GM21786 (cell line): Measurements from ENCODE around the gene TCP11L2.

Experiments used
- ATAC-seq: cut with Tn5 transposase; IDR thresholded peaks from one replicate; pipeline ENCODE4 v1.9.1; 2021; ENCODE audit not compliant: unreplicated experiment

Gene TCP11L2

DNA sequence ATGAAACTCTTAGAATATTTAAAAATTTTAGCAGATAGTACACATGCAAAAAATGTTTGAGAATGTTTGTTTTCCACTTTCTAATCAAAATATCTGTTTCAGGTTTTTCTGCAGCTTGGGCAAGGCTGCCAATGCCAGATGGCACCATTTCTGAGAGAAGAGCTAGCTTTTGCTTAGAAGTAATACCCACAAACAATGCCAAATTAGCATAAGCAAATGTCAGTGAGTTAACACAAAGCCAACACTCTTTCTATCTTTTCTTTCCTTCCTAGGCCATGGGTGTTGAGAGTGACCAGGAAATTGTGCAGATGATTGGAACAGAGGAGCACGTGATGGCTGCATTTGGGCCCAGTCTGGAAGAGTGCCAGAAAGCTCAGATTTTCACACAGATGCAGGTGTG is 90.2 kb downstream of the TCP11L2 start:
- no peak for ATAC-seq
